ENCODE data around the gene PBX4. TPM values are rescaled to one million over a fixed set of nuclear protein-coding genes. Genes with fewer than 3 reads are reported as not detected.
A peak's percentile ranks its signal among the peaks of the same experiment; 100 is the strongest.

Gene PBX4
- total and polyA plus RNA-seq, 5 donors from 2014 or later: 4.1 to 85.3 (median 6.1) TPM

- H3K36me3 Mint-ChIP-seq: peaks cover 34% of the 10 kb centered on the region
Measured at GRCh38 chr19:19630062-19630414, 11.6 kb upstream of the PBX4 start.

GRCh38 chr19:19628501-19629134 lies 10.1 kb upstream of the PBX4 start:
- Histone ChIP-seq H3K36me3 (ENCODE audit: control insufficient read depth, insufficient read depth, low read length) (peaks cover 34% of the 10 kb centered on the region), H3K4me3 (ENCODE audit: low read depth, low read length) (no peak overlapping the region), H3K4me1 (ENCODE audit: control insufficient read depth, insufficient read depth, low read length, poor library complexity, severe bottlenecking) (peaks cover 29% of the 10 kb centered on the region), H3K27me3 (ENCODE audit: control insufficient read depth, insufficient read depth, low read length) (no peaks in the 10 kb centered on the region), H3K27ac (ENCODE audit: insufficient read depth, low read length, poor library complexity, severe bottlenecking) (peak overlapping the region; percentile 88), H3K9me3 (ENCODE audit: control insufficient read depth in 2 of 2, low read length in 2 of 2) (no peaks in the 10 kb centered on the region)
- Mint-ChIP-seq H3K27ac (peak overlapping the region; percentile 58 to 93 (median 76)), H3K4me3 (peak overlapping the region; percentile 80 to 93 (median 88)), H3K4me1 (peaks cover 5 to 51% (median 22%) of the 10 kb centered on the region in 4 donors), H3K36me3 (peaks cover 23% of the 10 kb centered on the region), H3K9me3 (peaks cover 0 to 2% (median 0%) of the 10 kb centered on the region in 7 donors), H3K27me3 (no peaks in the 10 kb centered on the region)
- peak; percentile 6 to 22 for ATAC-seq (ENCODE audit: low read depth in 2 of 2)
- DNase-seq: peak in 2 of 3 donors; percentile 34 to 44

More at GRCh38 chr19:19630062-19630414, 11.6 kb upstream of the PBX4 start:
- H3K27ac Mint-ChIP-seq: peak overlapping the region in 1 of 3 donors; percentile 95
- peaks cover 0 to 2% (median 0%) of the 10 kb centered on the region in 7 donors for H3K9me3 Mint-ChIP-seq
- peaks cover 5 to 47% (median 20%) of the 10 kb centered on the region in 4 donors for H3K4me1 Mint-ChIP-seq
- peaks cover 37% of the 10 kb centered on the region for H3K36me3 ChIP-seq (ENCODE audit: control insufficient read depth, insufficient read depth, low read length)
- peak overlapping the region in 2 of 4 donors; percentile 56 to 84 for H3K4me3 Mint-ChIP-seq
- H3K27me3 ChIP-seq (ENCODE audit: control insufficient read depth, insufficient read depth, low read length): no peaks in the 10 kb centered on the region
- no peak overlapping the region for H3K4me3 ChIP-seq (ENCODE audit: low read depth, low read length)
- DNase-seq (no peak), ATAC-seq (ENCODE audit: low read depth in 2 of 2) (no peak)
- peaks cover 29% of the 10 kb centered on the region for H3K4me1 ChIP-seq (ENCODE audit: control insufficient read depth, insufficient read depth, low read length, poor library complexity, severe bottlenecking)
- H3K9me3 ChIP-seq (ENCODE audit: control insufficient read depth in 2 of 2, low read length in 2 of 2): no peaks in the 10 kb centered on the region
- H3K27me3 Mint-ChIP-seq: no peaks in the 10 kb centered on the region
- H3K27ac ChIP-seq (ENCODE audit: insufficient read depth, low read length, poor library complexity, severe bottlenecking): no peak overlapping the region

GRCh38 chr19:19627621-19628500 lies 9.4 kb upstream of the PBX4 start, which contains the start of gene LPAR2:
LPAR2 (minus strand) TSS chr19:19628220; CDS start chr19:19627275, 945 bp downstream.
- Histone ChIP-seq H3K27me3 (ENCODE audit: control insufficient read depth, insufficient read depth, low read length) (no peaks in the 10 kb centered on the region), H3K27ac (ENCODE audit: insufficient read depth, low read length, poor library complexity, severe bottlenecking) (peak within 1 kb of the TSS; percentile 88), H3K4me3 (ENCODE audit: low read depth, low read length) (peak within 1 kb of the TSS; percentile 84), H3K36me3 (ENCODE audit: control insufficient read depth, insufficient read depth, low read length) (peaks cover 30% of the 10 kb centered on the region), H3K4me1 (ENCODE audit: control insufficient read depth, insufficient read depth, low read length, poor library complexity, severe bottlenecking) (peaks cover 29% of the 10 kb centered on the region), H3K9me3 (ENCODE audit: control insufficient read depth in 2 of 2, low read length in 2 of 2) (no peaks in the 10 kb centered on the region)
- DNase-seq (peak; percentile 81 to 84 (median 83)), ATAC-seq (ENCODE audit: low read depth in 2 of 2) (peak; percentile 83 to 85)
- Mint-ChIP-seq H3K4me1 (peaks cover 5 to 50% (median 17%) of the 10 kb centered on the region in 4 donors), H3K27ac (peak within 1 kb of the TSS; percentile 95 to 99 (median 96)), H3K36me3 (peaks cover 16% of the 10 kb centered on the region), H3K9me3 (peaks cover 0 to 2% (median 0%) of the 10 kb centered on the region in 7 donors), H3K27me3 (no peaks in the 10 kb centered on the region), H3K4me3 (peak within 1 kb of the TSS; percentile 89 to 99 (median 98))

- peak overlapping the region; percentile 84 for H3K4me3 ChIP-seq (ENCODE audit: low read depth, low read length)
- peak overlapping the region; percentile 89 to 99 (median 98) for H3K4me3 Mint-ChIP-seq
- H3K27me3 ChIP-seq (ENCODE audit: control insufficient read depth, insufficient read depth, low read length): no peaks in the 10 kb centered on the region
- peak overlapping the region; percentile 88 for H3K27ac ChIP-seq (ENCODE audit: insufficient read depth, low read length, poor library complexity, severe bottlenecking)
- H3K9me3 ChIP-seq (ENCODE audit: control insufficient read depth in 2 of 2, low read length in 2 of 2): no peaks in the 10 kb centered on the region
- peaks cover 5 to 48% (median 17%) of the 10 kb centered on the region in 4 donors for H3K4me1 Mint-ChIP-seq
- peaks cover 29% of the 10 kb centered on the region for H3K4me1 ChIP-seq (ENCODE audit: control insufficient read depth, insufficient read depth, low read length, poor library complexity, severe bottlenecking)
- peak overlapping the region; percentile 95 to 99 (median 96) for H3K27ac Mint-ChIP-seq
- no peak for DNase-seq
- H3K36me3 ChIP-seq (ENCODE audit: control insufficient read depth, insufficient read depth, low read length): peaks cover 25% of the 10 kb centered on the region
- H3K27me3 Mint-ChIP-seq: no peaks in the 10 kb centered on the region
- H3K9me3 Mint-ChIP-seq: no peaks in the 10 kb centered on the region
- no peak for ATAC-seq (ENCODE audit: low read depth in 2 of 2)
- H3K36me3 Mint-ChIP-seq: peaks cover 10% of the 10 kb centered on the region
Measured at GRCh38 chr19:19626516-19627472, 8.3 kb upstream of the PBX4 start.

- Histone ChIP-seq H3K36me3 (ENCODE audit: control insufficient read depth, insufficient read depth, low read length) (peaks cover 16% of the 10 kb centered on the region), H3K4me1 (ENCODE audit: control insufficient read depth, insufficient read depth, low read length, poor library complexity, severe bottlenecking) (peaks cover 33% of the 10 kb centered on the region), H3K4me3 (ENCODE audit: low read depth, low read length) (no peak overlapping the region), H3K27me3 (ENCODE audit: control insufficient read depth, insufficient read depth, low read length) (no peaks in the 10 kb centered on the region), H3K9me3 (ENCODE audit: control insufficient read depth in 2 of 2, low read length in 2 of 2) (no peaks in the 10 kb centered on the region), H3K27ac (ENCODE audit: insufficient read depth, low read length, poor library complexity, severe bottlenecking) (no peak overlapping the region)
- H3K27ac Mint-ChIP-seq: peak overlapping the region in 2 of 3 donors; percentile 7 to 80
- H3K4me1 Mint-ChIP-seq: peaks cover 5 to 57% (median 19%) of the 10 kb centered on the region in 4 donors
- ATAC-seq (ENCODE audit: low read depth in 2 of 2): no peak
- peaks cover 10% of the 10 kb centered on the region for H3K36me3 Mint-ChIP-seq
- peak overlapping the region in 1 of 4 donors; percentile 74 for H3K4me3 Mint-ChIP-seq
- H3K27me3 Mint-ChIP-seq: no peaks in the 10 kb centered on the region
- no peaks in the 10 kb centered on the region for H3K9me3 Mint-ChIP-seq
- DNase-seq: no peak
Measured at GRCh38 chr19:19624032-19624570, 5.6 kb upstream of the PBX4 start.

GRCh38 chr19:19623383-19623782 lies 4.9 kb upstream of the PBX4 start:
- no peak overlapping the region for H3K4me3 ChIP-seq (ENCODE audit: low read depth, low read length)
- H3K4me1 Mint-ChIP-seq: peaks cover 5 to 59% (median 23%) of the 10 kb centered on the region in 4 donors
- no peak for ATAC-seq (ENCODE audit: low read depth in 2 of 2)

More at GRCh38 chr19:19623383-19623782, 4.9 kb upstream of the PBX4 start:
- H3K27me3 ChIP-seq (ENCODE audit: control insufficient read depth, insufficient read depth, low read length): no peaks in the 10 kb centered on the region
- H3K36me3 ChIP-seq (ENCODE audit: control insufficient read depth, insufficient read depth, low read length): peaks cover 16% of the 10 kb centered on the region
- DNase-seq: no peak
- no peak overlapping the region for H3K27ac ChIP-seq (ENCODE audit: insufficient read depth, low read length, poor library complexity, severe bottlenecking)
- peaks cover 10% of the 10 kb centered on the region for H3K36me3 Mint-ChIP-seq
- H3K9me3 ChIP-seq (ENCODE audit: control insufficient read depth in 2 of 2, low read length in 2 of 2): no peaks in the 10 kb centered on the region
- peak overlapping the region in 2 of 3 donors; percentile 12 to 42 for H3K27ac Mint-ChIP-seq
- peaks cover 31% of the 10 kb centered on the region for H3K4me1 ChIP-seq (ENCODE audit: control insufficient read depth, insufficient read depth, low read length, poor library complexity, severe bottlenecking)
- no peak overlapping the region for H3K4me3 Mint-ChIP-seq
- peaks cover 0 to 2% (median 0%) of the 10 kb centered on the region in 7 donors for H3K9me3 Mint-ChIP-seq
- no peaks in the 10 kb centered on the region for H3K27me3 Mint-ChIP-seq

All from CD4-positive, CD25-positive, alpha-beta regulatory T cell (primary cell).